GM12892 (cell line): ENCODE data around the gene CYP46A1.

Experiments used
- POLR2A ChIP-seq: IDR thresholded peaks from 2 replicates; pipeline ENCODE4 v1.6.1; 2011; ENCODE audit warnings: low read depth, low read length, control low read depth
- POLR2AphosphoS5 ChIP-seq: IDR thresholded peaks from 2 replicates; pipeline ENCODE4 v1.6.1; 2011; ENCODE audit warnings: low read depth, low read length, control low read depth

GRCh38 chr14:99660794-99661193, 23.3 kb upstream of the CYP46A1 start:
- TF ChIP-seq POLR2AphosphoS5 (no peak), POLR2A (no peak)
